Measurements from ENCODE around the gene ROBO1. TPM values are rescaled to one million over a fixed set of nuclear protein-coding genes. Genes with fewer than 3 reads are reported as not detected.

ROBO1 gene
- total RNA-seq, 1 donor from 2014 or later, result 3.1 TPM

- no peak for DNase-seq
- Mint-ChIP-seq H3K27me3 (no peaks in the 10 kb centered on the region), H3K36me3 (ENCODE audit: low read depth) (no peaks in the 10 kb centered on the region), H3K4me1 (no peaks in the 10 kb centered on the region), H3K4me3 (no peak overlapping the region), H3K27ac (no peak overlapping the region), H3K9me3 (no peaks in the 10 kb centered on the region)
- no peak for ATAC-seq (ENCODE audit: low read depth)
- CTCF ChIA-PET, result no interaction called here
- TF ChIP-seq, protein P1, sequence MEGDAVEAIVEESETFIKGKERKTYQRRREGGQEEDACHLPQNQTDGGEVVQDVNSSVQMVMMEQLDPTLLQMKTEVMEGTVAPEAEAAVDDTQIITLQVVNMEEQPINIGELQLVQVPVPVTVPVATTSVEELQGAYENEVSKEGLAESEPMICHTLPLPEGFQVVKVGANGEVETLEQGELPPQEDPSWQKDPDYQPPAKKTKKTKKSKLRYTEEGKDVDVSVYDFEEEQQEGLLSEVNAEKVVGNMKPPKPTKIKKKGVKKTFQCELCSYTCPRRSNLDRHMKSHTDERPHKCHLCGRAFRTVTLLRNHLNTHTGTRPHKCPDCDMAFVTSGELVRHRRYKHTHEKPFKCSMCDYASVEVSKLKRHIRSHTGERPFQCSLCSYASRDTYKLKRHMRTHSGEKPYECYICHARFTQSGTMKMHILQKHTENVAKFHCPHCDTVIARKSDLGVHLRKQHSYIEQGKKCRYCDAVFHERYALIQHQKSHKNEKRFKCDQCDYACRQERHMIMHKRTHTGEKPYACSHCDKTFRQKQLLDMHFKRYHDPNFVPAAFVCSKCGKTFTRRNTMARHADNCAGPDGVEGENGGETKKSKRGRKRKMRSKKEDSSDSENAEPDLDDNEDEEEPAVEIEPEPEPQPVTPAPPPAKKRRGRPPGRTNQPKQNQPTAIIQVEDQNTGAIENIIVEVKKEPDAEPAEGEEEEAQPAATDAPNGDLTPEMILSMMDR (IDR thresholded peaks at IDR 0.05), result no peak
- intact Hi-C loops (cut with micrococcal nuclease), result no loop called here
- POLR2A ChIA-PET, result no interaction called here
Observed at GRCh38 chr3:79534727-79535126, 233.1 kb downstream of the ROBO1 start.

- no peak for ATAC-seq (ENCODE audit: low read depth)
Observed at GRCh38 chr3:79531566-79532295, 236.1 kb downstream of the ROBO1 start.

GRCh38 chr3:79521221-79521848 lies 246.5 kb downstream of the ROBO1 start:
- Mint-ChIP-seq H3K27ac (no peak overlapping the region), H3K36me3 (ENCODE audit: low read depth) (no peaks in the 10 kb centered on the region), H3K4me3 (no peak overlapping the region), H3K27me3 (no peaks in the 10 kb centered on the region), H3K9me3 (no peaks in the 10 kb centered on the region), H3K4me1 (no peaks in the 10 kb centered on the region)
- ChIA-PET POLR2A (no interaction called here), CTCF (no interaction called here)
- no peak for ATAC-seq (ENCODE audit: low read depth)
- no peak for DNase-seq
- TF ChIP-seq, protein P1 (IDR thresholded peaks at IDR 0.05), result no peak
- intact Hi-C loops (cut with micrococcal nuclease), result loop anchor here (5.0 kb wide), 1 partner anchor 1721 kb away; no protein-coding TSS in a partner anchor

More at GRCh38 chr3:79531566-79532295, 236.1 kb downstream of the ROBO1 start:
- Mint-ChIP-seq H3K27me3 (no peaks in the 10 kb centered on the region), H3K4me1 (no peaks in the 10 kb centered on the region), H3K36me3 (ENCODE audit: low read depth) (no peaks in the 10 kb centered on the region), H3K27ac (no peak overlapping the region), H3K4me3 (no peak overlapping the region), H3K9me3 (no peaks in the 10 kb centered on the region)
- TF ChIP-seq, protein P1 (IDR thresholded peaks at IDR 0.05), result no peak
- CTCF ChIA-PET, result no interaction called here
- intact Hi-C loops (cut with micrococcal nuclease), result no loop called here
- DNase-seq, result no peak
- POLR2A ChIA-PET, result no interaction called here

GRCh38 chr3:79517766-79518413 lies 249.9 kb downstream of the ROBO1 start:
- DNase-seq (no peak), ATAC-seq (ENCODE audit: low read depth) (no peak)
- H3K9me3 Mint-ChIP-seq, result no peaks in the 10 kb centered on the region
- intact Hi-C loops (cut with micrococcal nuclease), result no loop called here
- TF ChIP-seq, protein P1 (IDR thresholded peaks at IDR 0.05), result no peak
- H3K27me3 Mint-ChIP-seq, result no peaks in the 10 kb centered on the region
- no peaks in the 10 kb centered on the region for H3K36me3 Mint-ChIP-seq (ENCODE audit: low read depth)
- no peak overlapping the region for H3K4me3 Mint-ChIP-seq
- ChIA-PET POLR2A (no interaction called here), CTCF (no interaction called here)
- H3K27ac Mint-ChIP-seq, result no peak overlapping the region
- H3K4me1 Mint-ChIP-seq, result no peaks in the 10 kb centered on the region

DNA sequence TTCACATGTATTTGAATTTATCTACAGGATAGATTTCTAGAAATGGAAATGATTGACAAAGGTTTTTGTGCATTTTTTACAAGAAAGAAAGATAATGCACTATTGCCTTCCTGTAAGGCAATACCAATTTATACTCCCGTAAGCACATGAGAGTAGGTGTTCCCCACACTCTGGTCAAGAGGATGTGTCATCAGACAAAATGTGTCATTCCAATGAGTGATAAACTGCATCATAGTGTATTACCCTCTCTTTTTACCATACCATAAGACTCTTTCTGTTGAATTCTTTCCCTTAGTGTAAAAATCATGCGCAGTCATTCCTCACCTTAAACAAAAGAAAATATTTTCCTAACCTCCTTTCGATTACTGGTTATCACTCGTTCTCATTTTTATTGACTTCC lies 251.0 kb downstream of the ROBO1 start:
- Mint-ChIP-seq H3K9me3 (peaks cover under 1% of the 10 kb centered on the region), H3K4me3 (no peak overlapping the region), H3K27me3 (no peaks in the 10 kb centered on the region), H3K4me1 (no peaks in the 10 kb centered on the region), H3K36me3 (ENCODE audit: low read depth) (no peaks in the 10 kb centered on the region), H3K27ac (no peak overlapping the region)
- ATAC-seq (ENCODE audit: low read depth) (no peak), DNase-seq (no peak)
- POLR2A ChIA-PET, result no interaction called here
- intact Hi-C loops (cut with micrococcal nuclease), result loop anchor here (1.0 kb wide), 1 partner anchor 41 kb away; no protein-coding TSS in a partner anchor
- CTCF ChIA-PET, result no interaction called here
- TF ChIP-seq, protein P1 (IDR thresholded peaks at IDR 0.05), result no peak

All from activated B cell treated with CpG ODN at 0.5 μM for 24 hours (primary cell).